NCI-H1105 (cell line): ENCODE data around the gene CCN6.

Source experiments
- DNase-seq: peaks from one replicate; lab custom pipeline; 2025; lab: John Stamatoyannopoulos, UW

CCN6 gene

GRCh38 chr6:112054001-112054400, at the start of gene CCN6:
Gene CCN6, plus strand, starts transcription at chr6:112054104. Its CDS starts 254 bp downstream, at chr6:112054358.
- no peak for DNase-seq

- no peak for DNase-seq
These were observed 49.5 kb upstream of the CCN6 start for GRCh38 chr6:112004201-112005012.

GRCh38 chr6:112005013-112005371, 48.9 kb upstream of the CCN6 start:
- DNase-seq, result no peak

- DNase-seq, result no peak
These were observed 46.6 kb upstream of the CCN6 start for GRCh38 chr6:112007254-112007653.

- no peak for DNase-seq
These were observed 46.1 kb upstream of the CCN6 start for GRCh38 chr6:112007805-112008204.

- DNase-seq, result no peak
These were observed 45.4 kb upstream of the CCN6 start for GRCh38 chr6:112008482-112008881.

- DNase-seq, result no peak
These were observed 43.6 kb upstream of the CCN6 start for GRCh38 chr6:112010328-112010727.

- DNase-seq, result no peak
These were observed 40.9 kb upstream of the CCN6 start for GRCh38 chr6:112013051-112013450.

GRCh38 chr6:112014483-112014882, 39.4 kb upstream of the CCN6 start:
- DNase-seq, result no peak

- DNase-seq, result no peak
These were observed 38.2 kb upstream of the CCN6 start for GRCh38 chr6:112015725-112016124.

- DNase-seq, result no peak
These were observed 37.6 kb upstream of the CCN6 start for GRCh38 chr6:112016320-112016719.

GRCh38 chr6:112017169-112017568, 36.7 kb upstream of the CCN6 start:
- DNase-seq, result no peak

GRCh38 chr6:112017760-112018537, 36.0 kb upstream of the CCN6 start:
- no peak for DNase-seq

GRCh38 chr6:112018619-112019416, 35.1 kb upstream of the CCN6 start:
- no peak for DNase-seq

- no peak for DNase-seq
These were observed 34.3 kb upstream of the CCN6 start for GRCh38 chr6:112019589-112019988.

GRCh38 chr6:112021691-112022310, 32.1 kb upstream of the CCN6 start:
- no peak for DNase-seq

- DNase-seq, result no peak
These were observed 31.2 kb upstream of the CCN6 start for GRCh38 chr6:112022749-112023148.

GRCh38 chr6:112024464-112024863, 29.4 kb upstream of the CCN6 start:
- no peak for DNase-seq

GRCh38 chr6:112026933-112027332, 27.0 kb upstream of the CCN6 start:
- no peak for DNase-seq

GRCh38 chr6:112027942-112028674, 25.8 kb upstream of the CCN6 start:
- no peak for DNase-seq

- peak; percentile 57 for DNase-seq
These were observed 24.7 kb upstream of the CCN6 start for GRCh38 chr6:112029045-112029822.
